HepG2 (cell line): ENCODE measurements around the gene SFI1. TPM values are rescaled to one million over a fixed set of nuclear protein-coding genes. Genes with fewer than 3 reads are reported as not detected.

Experiments used
- ATF2 ChIP-seq: sonication (generic); formaldehyde crosslinking; IDR thresholded peaks from 2 replicates; pipeline ENCODE4 v1.4.0; 2020; ENCODE audit warnings: missing genetic modification reagents
- ETS1 ChIP-seq: sonication (generic); formaldehyde crosslinking; IDR thresholded peaks from 2 replicates; pipeline ENCODE4 v1.4.0; 2020; ENCODE audit warnings: missing genetic modification reagents
- IRF9 ChIP-seq: sonication (generic); formaldehyde crosslinking; IDR thresholded peaks from 2 replicates; pipeline ENCODE4 v1.8.0; 2022; ENCODE audit warnings: missing genetic modification reagents, mild to moderate bottlenecking, borderline replicate concordance
- KAT8 ChIP-seq: IDR thresholded peaks from 2 replicates; pipeline ENCODE4 v1.6.1; 2016; ENCODE audit warnings: missing genetic modification reagents, missing compliant biosample characterization
- KLF15 ChIP-seq: sonication (generic); formaldehyde crosslinking; IDR thresholded peaks from 2 replicates; pipeline ENCODE4 v1.8.1; 2023; ENCODE audit warnings: borderline replicate concordance, mild to moderate bottlenecking, inconsistent platforms, missing genetic modification reagents, mixed read lengths
- NBN ChIP-seq: fragments of 450-650 bp; conservative IDR thresholded peaks from 2 replicates; pipeline ENCODE4 v1.6.1; 2017
- NCOA5 ChIP-seq: sonication (generic); formaldehyde crosslinking; IDR thresholded peaks from 2 replicates; pipeline ENCODE4 v1.4.0; 2020; ENCODE audit warnings: missing genetic modification reagents
- RBM22 ChIP-seq: fragments of 200-400 bp; formaldehyde crosslinking; optimal IDR thresholded peaks from 2 replicates; pipeline ENCODE3; 2017; ENCODE audit warnings: mild to moderate bottlenecking, low read length, moderate library complexity
- RFXANK ChIP-seq: IDR thresholded peaks from 2 replicates; pipeline ENCODE4 v1.6.1; 2016
- SKIL ChIP-seq: sonication (generic); formaldehyde crosslinking; IDR thresholded peaks from 2 replicates; pipeline ENCODE4 v1.8.0; 2022; ENCODE audit warnings: missing genetic modification reagents, mild to moderate bottlenecking, moderate library complexity, borderline replicate concordance
- SNAPC2 ChIP-seq: sonication (generic); formaldehyde crosslinking; IDR thresholded peaks from 2 replicates; pipeline ENCODE4 v1.8.1; 2022; ENCODE audit warnings: mild to moderate bottlenecking, missing genetic modification reagents
- TAF1 ChIP-seq: sonication (generic); formaldehyde crosslinking; IDR thresholded peaks from 2 replicates; pipeline ENCODE4 v1.4.0; 2020; ENCODE audit warnings: missing genetic modification reagents
- ZBED4 ChIP-seq: sonication (generic); formaldehyde crosslinking; IDR thresholded peaks from 2 replicates; pipeline ENCODE4 v1.4.0; 2020; ENCODE audit warnings: missing genetic modification reagents, borderline replicate concordance
- ZBTB8A ChIP-seq: sonication (generic); formaldehyde crosslinking; IDR thresholded peaks from 2 replicates; pipeline ENCODE4 v1.4.0; 2020; ENCODE audit warnings: mild to moderate bottlenecking, low read depth, missing genetic modification reagents, borderline replicate concordance
- ZNF317 ChIP-seq: sonication (generic); formaldehyde crosslinking; IDR thresholded peaks from 2 replicates; pipeline ENCODE4 v1.5.0; 2020; ENCODE audit warnings: mild to moderate bottlenecking, missing genetic modification reagents
- ZNF350 ChIP-seq: sonication (generic); formaldehyde crosslinking; IDR thresholded peaks from 2 replicates; pipeline ENCODE4 v1.4.0; 2020; ENCODE audit warnings: mild to moderate bottlenecking, low read depth, missing genetic modification reagents, borderline replicate concordance
- ZNF432 ChIP-seq: sonication (generic); formaldehyde crosslinking; IDR thresholded peaks from 2 replicates; pipeline ENCODE4 v1.5.0; 2020; ENCODE audit warnings: missing genetic modification reagents, mild to moderate bottlenecking, borderline replicate concordance
- polyA plus RNA-seq, 8 experiments: library from polyadenylated mRNA; depleted of rRNA in 3 of 8; stranded (reverse) in 7 of 8; unstranded in 1 of 8; fragments of >200 nt; fragmentation: Illumina TruSeq in 4 of 8; extraction: Trizol in 4 of 8; gene quantifications; 2 replicates each; pipeline versions ENCODE4 v1.2.1 to v1.2.3, GENCODE V29; 2011 to 2016; ENCODE audit warnings: low read depth in 4 of 8, missing spikeins in 1 of 8, mixed read lengths in 1 of 8; ENCODE audit not compliant: insufficient read depth in 1 of 8
- total RNA-seq, 5 experiments: library from RNA; depleted of rRNA; stranded (reverse); fragments of >200 nt; fragmentation: Illumina TruSeq; extraction: Trizol; gene quantifications; 2 replicates each; pipeline ENCODE4 v1.2.3, GENCODE V29; 2016; ENCODE audit warnings: low read depth in 1 of 5

The SFI1 gene
- total and polyA plus RNA-seq, 2 of the 13 experiments (the other 11 are each of a cell fraction or from before 2014, with no cell fraction given) = 20.5 to 40.1 TPM

DNA sequence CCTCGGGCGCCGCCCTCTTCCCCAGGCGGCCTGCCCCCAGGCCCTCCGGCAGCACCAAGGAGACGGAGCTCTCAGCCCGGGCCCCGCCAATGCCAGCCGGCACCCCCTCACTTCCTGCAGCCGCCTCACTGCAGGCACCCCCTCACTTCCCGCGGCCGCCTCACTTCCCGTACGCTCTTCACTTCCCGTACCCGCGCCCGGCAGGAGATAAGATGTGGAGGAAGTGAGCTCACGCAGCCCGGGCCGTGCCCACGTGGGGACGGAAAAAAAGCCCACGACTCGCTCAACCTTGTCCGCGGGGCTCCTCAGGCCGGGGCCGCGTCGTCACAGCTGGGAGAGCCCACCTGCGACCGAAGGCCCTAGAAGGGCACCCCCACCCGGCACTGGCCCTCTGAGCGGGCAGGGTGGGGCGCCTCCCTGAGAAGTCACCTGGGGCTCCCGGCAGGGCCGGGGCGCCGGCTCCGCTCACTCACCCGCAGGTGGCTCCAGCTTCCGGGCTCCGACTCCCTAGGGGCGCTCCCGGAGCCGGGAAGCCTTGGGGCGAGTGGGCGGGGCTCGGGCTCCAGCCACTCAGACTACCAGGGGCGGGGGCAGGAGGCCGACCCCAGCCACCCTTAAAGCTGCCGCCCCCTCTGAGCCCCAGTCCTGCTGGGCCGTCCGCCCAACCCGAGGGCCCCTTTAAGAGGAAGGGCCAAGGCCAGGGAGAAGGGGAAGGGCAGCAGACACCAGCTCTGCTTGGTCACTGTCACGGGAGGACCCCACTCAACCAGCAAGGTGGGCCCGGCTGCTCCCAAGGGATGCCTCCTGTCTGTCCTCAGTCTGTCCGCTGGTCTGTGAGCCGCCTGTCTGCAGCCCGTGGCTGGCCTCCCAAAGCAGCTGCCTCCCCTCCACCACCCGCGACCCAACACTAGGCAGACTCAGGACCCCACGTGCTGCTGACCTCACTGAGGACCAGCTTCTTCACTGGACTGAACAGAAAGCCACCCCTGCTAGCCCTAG lies 134.3 kb downstream of the SFI1 start (continued):
- TF ChIP-seq ZBED4 (CRISPR knock-in tag) = no peak
- 0 out of 2 replicates have a peak, but pooled peaks have one; percentile 5 for TF ChIP-seq KLF15 (CRISPR knock-in tag)
- TF ChIP-seq SKIL (CRISPR knock-in tag) = no peak
- peak; percentile 48 for TF ChIP-seq TAF1 (CRISPR knock-in tag)
- no peak; the same call in 1 of the 2 replicates for TF ChIP-seq IRF9 (CRISPR knock-in tag)
- TF ChIP-seq RFXANK (CRISPR knock-in tag) = no peak
- no peak for TF ChIP-seq ATF2 (CRISPR knock-in tag)
- TF ChIP-seq ETS1 = no peak
- no peak for TF ChIP-seq ZNF317 (CRISPR knock-in tag)
- TF ChIP-seq ZNF350 (CRISPR knock-in tag) = peak; percentile 57; the same call in 1 of the 2 replicates
- no peak for TF ChIP-seq ZBTB8A (CRISPR knock-in tag)
- TF ChIP-seq RBM22 = peak; percentile 9
- TF ChIP-seq ZNF432 = no peak
- peak; percentile 67 for TF ChIP-seq KAT8 (CRISPR knock-in tag)
- TF ChIP-seq NCOA5 (CRISPR knock-in tag) = no peak
- no peak; the same call in 1 of the 2 replicates for TF ChIP-seq SNAPC2 (CRISPR knock-in tag)
- no peak for TF ChIP-seq NBN
